SU-DHL-6 (cell line): ENCODE measurements around the gene JAM2.

Source experiments
- CTCF ChIP-seq: fragments of 200-600 bp; sonication (generic); IDR thresholded peaks from one replicate; pipeline ENCODE4 v1.5.1; 2017; ENCODE audit warnings: antibody characterized with exemption, mild to moderate bottlenecking, low read length, moderate library complexity; ENCODE audit not compliant: insufficient read depth, poor library complexity, severe bottlenecking
- EZH2phosphoT487 ChIP-seq: fragments of 200-600 bp; sonication (generic), shearing (Covaris generic); conservative IDR thresholded peaks from 2 replicates; pipeline ENCODE4 v1.6.1; 2018; ENCODE audit warnings: mild to moderate bottlenecking, antibody characterized with exemption, low read length, moderate library complexity, mixed read lengths

GRCh38 chr21:25717491-25718147 is 78.6 kb downstream of the JAM2 start:
- no peak for TF ChIP-seq CTCF
- no peak for TF ChIP-seq EZH2phosphoT487
